ENCODE results near the gene AGAP1. TPM values are rescaled to one million over a fixed set of nuclear protein-coding genes. Genes with fewer than 3 reads are reported as not detected.
A peak's percentile ranks its signal among the peaks of the same experiment; 100 is the strongest.

The AGAP1 gene
- total RNA-seq, 1 experiment from 2014 or later: 25.8 TPM

DNA sequence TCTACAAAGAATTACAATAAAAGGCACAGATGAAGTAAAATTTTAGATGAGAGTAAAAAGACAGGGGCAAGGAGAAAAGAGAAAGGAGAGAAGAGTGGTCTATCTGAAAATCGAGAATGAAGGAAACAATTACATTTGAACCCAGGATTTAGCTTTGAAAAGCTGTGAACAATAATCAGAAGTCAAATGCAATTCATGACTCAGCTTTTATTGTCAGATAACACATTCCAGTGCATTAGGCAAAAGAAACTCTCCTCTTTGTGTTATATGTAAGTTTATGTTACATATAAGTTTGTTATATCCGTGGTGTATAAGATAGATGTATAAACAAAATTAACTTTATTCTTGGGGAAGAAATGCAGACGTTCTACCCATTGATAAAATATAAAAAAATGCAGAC lies 389.8 kb downstream of the AGAP1 start:
- Histone ChIP-seq H4K5ac (ENCODE audit: insufficient read length, low read depth, low read length) (no peak overlapping the region), H2BK5ac (ENCODE audit: insufficient read length, low read length) (no peak overlapping the region), H3K14ac (ENCODE audit: insufficient read depth, low read length) (no peak overlapping the region), H3T11ph (ENCODE audit: low read length) (no peak overlapping the region), H2BK20ac (ENCODE audit: low read depth, low read length, poor library complexity, severe bottlenecking) (no peak overlapping the region), H3K4ac (ENCODE audit: low read depth, low read length) (no peak overlapping the region), H2AFZ (ENCODE audit: low read length) (no peak overlapping the region), H3K9me3 (ENCODE audit: control insufficient read depth, low read depth, low read length) (no peaks in the 10 kb centered on the region), H3K27me3 (ENCODE audit: insufficient read depth, low read length) (no peaks in the 10 kb centered on the region), H4K8ac (replicated peaks; ENCODE audit: insufficient read length, low read depth, low read length) (no peak overlapping the region), H2BK15ac (ENCODE audit: low read depth, low read length) (no peak overlapping the region), H2BK12ac (ENCODE audit: insufficient read length, low read depth, low read length) (no peak overlapping the region), H3K4me1 (ENCODE audit: insufficient read depth, low read length) (no peaks in the 10 kb centered on the region), H3K23ac (ENCODE audit: insufficient read length, low read depth, low read length) (no peak overlapping the region), H2AK5ac (ENCODE audit: insufficient read length, low read length) (no peak overlapping the region), H3K18ac (ENCODE audit: insufficient read length, low read depth, low read length) (no peak overlapping the region), H4K20me1 (ENCODE audit: control insufficient read depth, insufficient read depth, insufficient read length) (no peaks in the 10 kb centered on the region), H3K79me2 (ENCODE audit: insufficient read depth, low read length) (no peaks in the 10 kb centered on the region), H3K79me1 (ENCODE audit: insufficient read depth, low read depth, low read length, poor library complexity, severe bottlenecking) (no peaks in the 10 kb centered on the region), H3K23me2 (ENCODE audit: insufficient read length, low read depth, low read length, poor library complexity, severe bottlenecking) (no peaks in the 10 kb centered on the region), H3K56ac (ENCODE audit: insufficient read length, low read depth, low read length) (no peak overlapping the region), H4K91ac (ENCODE audit: insufficient read length, low read depth, low read length) (no peak overlapping the region), H3K9ac (ENCODE audit: extremely low read depth, insufficient read length, low read length) (no peak overlapping the region), H3K27ac (ENCODE audit: insufficient read length, low read depth, low read length) (no peak overlapping the region), H2BK120ac (ENCODE audit: low read depth, low read length, poor library complexity, severe bottlenecking) (no peak overlapping the region), H3K4me2 (ENCODE audit: insufficient read depth, insufficient read length, low read length) (no peak overlapping the region)
- Mint-ChIP-seq H3K27ac (peak overlapping the region in 2 of 3 experiments; percentile 6 to 13; a peak in 1 of 7 replicates), H3K4me3 (no peak overlapping the region), H3K36me3 (ENCODE audit: insufficient read depth in 1 of 3, low read depth in 3 of 3) (peaks cover 0 to 7% (median 0%) of the 10 kb centered on the region in 3 experiments; a peak in 1 of 7 replicates), H3K27me3 (ENCODE audit: low read depth) (no peaks in the 10 kb centered on the region), H3K9me3 (no peaks in the 10 kb centered on the region), H3K4me1 (peaks cover 7 to 10% of the 10 kb centered on the region in 2 experiments)
- no peak for DNase-seq
- TF ChIP-seq, protein P1, sequence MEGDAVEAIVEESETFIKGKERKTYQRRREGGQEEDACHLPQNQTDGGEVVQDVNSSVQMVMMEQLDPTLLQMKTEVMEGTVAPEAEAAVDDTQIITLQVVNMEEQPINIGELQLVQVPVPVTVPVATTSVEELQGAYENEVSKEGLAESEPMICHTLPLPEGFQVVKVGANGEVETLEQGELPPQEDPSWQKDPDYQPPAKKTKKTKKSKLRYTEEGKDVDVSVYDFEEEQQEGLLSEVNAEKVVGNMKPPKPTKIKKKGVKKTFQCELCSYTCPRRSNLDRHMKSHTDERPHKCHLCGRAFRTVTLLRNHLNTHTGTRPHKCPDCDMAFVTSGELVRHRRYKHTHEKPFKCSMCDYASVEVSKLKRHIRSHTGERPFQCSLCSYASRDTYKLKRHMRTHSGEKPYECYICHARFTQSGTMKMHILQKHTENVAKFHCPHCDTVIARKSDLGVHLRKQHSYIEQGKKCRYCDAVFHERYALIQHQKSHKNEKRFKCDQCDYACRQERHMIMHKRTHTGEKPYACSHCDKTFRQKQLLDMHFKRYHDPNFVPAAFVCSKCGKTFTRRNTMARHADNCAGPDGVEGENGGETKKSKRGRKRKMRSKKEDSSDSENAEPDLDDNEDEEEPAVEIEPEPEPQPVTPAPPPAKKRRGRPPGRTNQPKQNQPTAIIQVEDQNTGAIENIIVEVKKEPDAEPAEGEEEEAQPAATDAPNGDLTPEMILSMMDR (conservative IDR thresholded peaks at IDR 0.05): no peak
- no CpG with 5 or more reads among the region's 3 CpGs for WGBS (ENCODE audit: extremely low coverage, insufficient read length, low lambda C conversion rate)

All from H9 (cell line).